Measurements from ENCODE around the gene NEFH. TPM values are rescaled to one million over a fixed set of nuclear protein-coding genes. Genes with fewer than 3 reads are reported as not detected.

The NEFH gene
- total RNA-seq, 1 donor from 2014 or later, result 1.0 TPM

- no peak overlapping the region for H3K27ac ChIP-seq
- no peaks in the 10 kb centered on the region for H3K27me3 ChIP-seq (ENCODE audit: low read depth)
- intact Hi-C loops (cut with DNase I), result no loop called here
- no peak for TF ChIP-seq CTCF (IDR thresholded peaks at IDR 0.05)
- DNase-seq (no peak), ATAC-seq (no peak)
- H3K36me3 ChIP-seq, result no peaks in the 10 kb centered on the region
- H3K4me1 ChIP-seq, result no peaks in the 10 kb centered on the region
- H3K9me3 ChIP-seq, result no peaks in the 10 kb centered on the region
- no peak overlapping the region for H3K4me3 ChIP-seq
Measured at GRCh38 chr22:29442976-29443375, 37.0 kb upstream of the NEFH start.

GRCh38 chr22:29443452-29443851 lies 36.6 kb upstream of the NEFH start:
- Histone ChIP-seq H3K27me3 (ENCODE audit: low read depth) (no peaks in the 10 kb centered on the region), H3K27ac (no peak overlapping the region), H3K36me3 (no peaks in the 10 kb centered on the region), H3K4me1 (no peaks in the 10 kb centered on the region), H3K4me3 (no peak overlapping the region), H3K9me3 (no peaks in the 10 kb centered on the region)
- ATAC-seq, result no peak
- DNase-seq, result no peak
- intact Hi-C loops (cut with DNase I), result no loop called here
- TF ChIP-seq CTCF (IDR thresholded peaks at IDR 0.05), result no peak

GRCh38 chr22:29443861-29444792 lies 35.9 kb upstream of the NEFH start:
- no peaks in the 10 kb centered on the region for H3K4me1 ChIP-seq
- no peaks in the 10 kb centered on the region for H3K36me3 ChIP-seq
- ATAC-seq (no peak), DNase-seq (no peak)
- H3K4me3 ChIP-seq, result no peak overlapping the region
- H3K27ac ChIP-seq, result no peak overlapping the region
- intact Hi-C loops (cut with DNase I), result no loop called here
- H3K9me3 ChIP-seq, result no peaks in the 10 kb centered on the region
- TF ChIP-seq CTCF (IDR thresholded peaks at IDR 0.05), result no peak
- no peaks in the 10 kb centered on the region for H3K27me3 ChIP-seq (ENCODE audit: low read depth)

- no peak overlapping the region for H3K27ac ChIP-seq
- DNase-seq, result no peak
Measured at GRCh38 chr22:29445508-29445907, 34.5 kb upstream of the NEFH start.

GRCh38 chr22:29447906-29448305 lies 32.1 kb upstream of the NEFH start:
- no peak for TF ChIP-seq CTCF (IDR thresholded peaks at IDR 0.05)
- intact Hi-C loops (cut with DNase I), result no loop called here
- Histone ChIP-seq H3K4me3 (no peak overlapping the region), H3K4me1 (no peaks in the 10 kb centered on the region), H3K27ac (no peak overlapping the region), H3K9me3 (no peaks in the 10 kb centered on the region), H3K36me3 (no peaks in the 10 kb centered on the region), H3K27me3 (ENCODE audit: low read depth) (no peaks in the 10 kb centered on the region)
- ATAC-seq, result no peak
- no peak for DNase-seq

More at GRCh38 chr22:29445508-29445907, 34.5 kb upstream of the NEFH start:
- H3K36me3 ChIP-seq, result no peaks in the 10 kb centered on the region
- no peaks in the 10 kb centered on the region for H3K9me3 ChIP-seq
- TF ChIP-seq CTCF (IDR thresholded peaks at IDR 0.05), result no peak
- H3K27me3 ChIP-seq (ENCODE audit: low read depth), result no peaks in the 10 kb centered on the region
- intact Hi-C loops (cut with DNase I), result no loop called here
- H3K4me1 ChIP-seq, result no peaks in the 10 kb centered on the region
- no peak overlapping the region for H3K4me3 ChIP-seq
- ATAC-seq, result no peak
